Lung (tissue), 12 donors: ENCODE results near the gene GOLGA3. TPM values are rescaled to one million over a fixed set of nuclear protein-coding genes. Genes with fewer than 3 reads are reported as not detected.

Experiments
- ATAC-seq: fragments of 200-7000 bp; cut with Tn5 transposase; one replicate; pipeline ENCODE4 v1.9.1; 2020; ENCODE audit warnings: moderate number of reproducible peaks; ENCODE audit not compliant: insufficient read depth, low FRiP score
- DNase-seq, 3 donors: peaks; one replicate each; pipeline ENCODE4 v3.0.0-alpha.2; 2013 to 2017
- H3K27ac ChIP-seq, 2 donors: one replicate each; pipeline ENCODE4 v1.5.1; 2013; ENCODE audit warnings: mild to moderate bottlenecking in 2 of 2, moderate library complexity in 2 of 2, control low read depth in 1 of 2, inconsistent platforms in 1 of 2, low read depth in 1 of 2, low read length in 1 of 2
- H3K27me3 ChIP-seq, 3 donors: one replicate each; pipeline ENCODE4 v1.5.1; 2013; ENCODE audit warnings: low read length in 2 of 3; ENCODE audit not compliant: control insufficient read depth in 3 of 3, insufficient read depth in 3 of 3
- H3K36me3 ChIP-seq, 4 donors: one replicate each; pipeline ENCODE4 v1.5.1; 2013; ENCODE audit warnings: low read length in 4 of 4, mild to moderate bottlenecking in 1 of 4, moderate library complexity in 1 of 4; ENCODE audit not compliant: control insufficient read depth in 4 of 4, insufficient read depth in 4 of 4
- H3K4me1 ChIP-seq, 5 donors: one replicate each; pipeline ENCODE4 v1.5.1; 2013; ENCODE audit warnings: low read length in 5 of 5, mild to moderate bottlenecking in 2 of 5, moderate library complexity in 1 of 5; ENCODE audit not compliant: control insufficient read depth in 5 of 5, insufficient read depth in 5 of 5
- H3K4me3 ChIP-seq: one replicate; pipeline ENCODE4 v1.5.1; 2013; ENCODE audit warnings: mild to moderate bottlenecking, control low read depth, moderate library complexity
- H3K9ac ChIP-seq, 2 donors: one replicate each; pipeline ENCODE4 v1.5.1; 2013; ENCODE audit warnings: low read length in 2 of 2, control low read depth in 1 of 2; ENCODE audit not compliant: insufficient read depth in 1 of 2
- H3K9me3 ChIP-seq, 4 donors: one replicate each; pipeline ENCODE4 v1.5.1; 2013; ENCODE audit warnings: low read length in 3 of 4, mild to moderate bottlenecking in 1 of 4, moderate library complexity in 1 of 4; ENCODE audit not compliant: control insufficient read depth in 4 of 4, insufficient read depth in 3 of 4
- WGBS, 2 donors: extraction: QIAGEN DNeasy Blood & Tissue Kit; methylation state at CpG; one replicate each; pipeline ENCODE4 v1.1.7; 2013; 5-methylcytosine and 5-hydroxymethylcytosine counted together
- polyA plus RNA-seq, 2 donors: library from polyadenylated mRNA; stranded (reverse); fragments of 200-250 nt; gene quantifications; one replicate each; pipeline ENCODE4 v1.2.1, GENCODE V29; 2013
- total RNA-seq, 2 donors: library from RNA; depleted of rRNA in 1 of 2; stranded (reverse); fragments of >200 nt in 1 of 2; gene quantifications; one replicate each; pipeline ENCODE4 v1.2.1, GENCODE V29; 2014 to 2021
- TF ChIP-seq, protein P1 (sequence below): IDR thresholded peaks from 2 replicates; pipeline ENCODE4 v1.5.1; 2012; ENCODE audit warnings: mild to moderate bottlenecking; ENCODE audit errors: control extremely low read depth, extremely low read depth
- donor health status: control.
- donor health status: control.
- donor health status: Bipolar disorder and iron deficiency.
- donor health status: healthy.
- donor health status: DM: yes; HTN: yes; CAD: no.

The GOLGA3 gene
- total and polyA plus RNA-seq, 4 donors, result 17.5 to 81.1 (median 35.7) TPM

GRCh38 chr12:132831771-132832170 is 3.1 kb upstream of the GOLGA3 start:
- 89 to 94% methylated on average over 11 of the region's 11 CpGs for WGBS, 2 donors

DNA sequence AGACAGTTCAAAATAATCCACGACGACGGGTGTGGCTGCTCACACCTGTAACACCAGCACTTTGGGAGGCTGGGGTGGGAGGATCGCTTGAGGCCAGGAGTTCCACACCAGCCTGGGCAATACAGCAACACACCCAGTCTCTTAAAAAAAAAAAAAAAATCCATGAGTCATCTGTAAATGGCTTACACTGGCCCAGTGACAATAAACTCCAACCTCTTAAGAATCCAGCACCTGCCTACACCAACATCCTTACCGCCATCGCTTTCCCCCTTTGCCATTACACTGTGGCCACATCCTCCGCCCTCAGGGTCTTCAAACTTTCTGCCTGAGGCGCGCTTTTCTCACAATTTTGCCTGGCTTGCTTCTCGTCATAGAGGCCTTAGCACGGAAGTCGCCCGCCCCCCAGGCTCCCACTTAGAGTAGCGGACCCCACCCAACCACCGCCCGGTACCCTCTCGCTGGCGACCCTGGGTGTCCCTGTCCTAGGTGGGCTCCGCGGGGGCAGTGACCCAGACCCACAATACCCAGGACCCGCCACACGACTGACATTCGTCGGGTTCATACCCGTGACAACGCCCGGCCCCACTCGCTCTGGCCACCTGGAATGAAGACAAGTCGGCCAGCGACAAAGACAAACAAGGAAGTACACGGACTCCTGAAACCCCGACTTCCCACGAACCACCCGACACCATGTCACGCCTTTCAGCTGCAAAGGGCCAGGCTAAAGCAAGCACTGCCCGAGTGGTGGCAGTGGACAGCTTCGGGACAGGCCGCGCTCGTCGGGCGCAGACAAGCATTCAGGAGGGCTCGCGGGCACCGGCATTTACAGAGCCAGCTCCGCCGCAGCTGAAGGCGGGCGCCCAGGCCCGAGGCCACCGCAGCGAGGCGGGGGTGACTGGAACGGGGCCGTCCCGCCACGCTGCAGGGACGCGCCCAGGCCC is 636 bp downstream of the GOLGA3 start:
- Histone ChIP-seq H3K4me3 (peak overlapping the region; percentile 97), H3K9ac (peak overlapping the region in 1 of 2 donors; percentile 40), H3K9me3 (no peaks in the 10 kb centered on the region), H3K4me1 (peaks cover 0 to 9% (median 5%) of the 10 kb centered on the region in 5 donors), H3K36me3 (peaks cover 3 to 26% (median 12%) of the 10 kb centered on the region in 4 donors), H3K27me3 (no peaks in the 10 kb centered on the region), H3K27ac (peak overlapping the region; percentile 99 to 100)
- ATAC-seq (peak; percentile 19), DNase-seq (peak; percentile 16 to 30 (median 19))
- WGBS, 2 donors, result 10 to 14% methylated on average over 49 to 59 of the region's 59 CpGs
- TF ChIP-seq, protein P1, sequence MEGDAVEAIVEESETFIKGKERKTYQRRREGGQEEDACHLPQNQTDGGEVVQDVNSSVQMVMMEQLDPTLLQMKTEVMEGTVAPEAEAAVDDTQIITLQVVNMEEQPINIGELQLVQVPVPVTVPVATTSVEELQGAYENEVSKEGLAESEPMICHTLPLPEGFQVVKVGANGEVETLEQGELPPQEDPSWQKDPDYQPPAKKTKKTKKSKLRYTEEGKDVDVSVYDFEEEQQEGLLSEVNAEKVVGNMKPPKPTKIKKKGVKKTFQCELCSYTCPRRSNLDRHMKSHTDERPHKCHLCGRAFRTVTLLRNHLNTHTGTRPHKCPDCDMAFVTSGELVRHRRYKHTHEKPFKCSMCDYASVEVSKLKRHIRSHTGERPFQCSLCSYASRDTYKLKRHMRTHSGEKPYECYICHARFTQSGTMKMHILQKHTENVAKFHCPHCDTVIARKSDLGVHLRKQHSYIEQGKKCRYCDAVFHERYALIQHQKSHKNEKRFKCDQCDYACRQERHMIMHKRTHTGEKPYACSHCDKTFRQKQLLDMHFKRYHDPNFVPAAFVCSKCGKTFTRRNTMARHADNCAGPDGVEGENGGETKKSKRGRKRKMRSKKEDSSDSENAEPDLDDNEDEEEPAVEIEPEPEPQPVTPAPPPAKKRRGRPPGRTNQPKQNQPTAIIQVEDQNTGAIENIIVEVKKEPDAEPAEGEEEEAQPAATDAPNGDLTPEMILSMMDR, result no peak

More at GRCh38 chr12:132831771-132832170, 3.1 kb upstream of the GOLGA3 start:
- Histone ChIP-seq H3K9me3 (no peaks in the 10 kb centered on the region), H3K27me3 (no peaks in the 10 kb centered on the region), H3K36me3 (peaks cover 0 to 14% (median 3%) of the 10 kb centered on the region in 4 donors), H3K4me3 (no peak overlapping the region), H3K4me1 (peaks cover 0 to 9% (median 3%) of the 10 kb centered on the region in 5 donors), H3K9ac (no peak overlapping the region), H3K27ac (no peak overlapping the region)
- no peak for DNase-seq
- no peak for ATAC-seq
- TF ChIP-seq, protein P1, result no peak

GRCh38 chr12:132825861-132826260 is 2.8 kb downstream of the GOLGA3 start:
- Histone ChIP-seq H3K4me1 (peaks cover 0 to 9% (median 5%) of the 10 kb centered on the region in 5 donors), H3K27me3 (no peaks in the 10 kb centered on the region), H3K9ac (no peak overlapping the region), H3K27ac (no peak overlapping the region), H3K36me3 (peaks cover 3 to 33% (median 13%) of the 10 kb centered on the region in 4 donors), H3K9me3 (no peaks in the 10 kb centered on the region), H3K4me3 (no peak overlapping the region)
- TF ChIP-seq, protein P1, result no peak
- WGBS, 2 donors, result 96 to 98% methylated on average over 16 of the region's 16 CpGs
- DNase-seq (no peak), ATAC-seq (no peak)
